Measurements from ENCODE around the gene CHN1.
A peak's percentile ranks its signal among the peaks of the same experiment; 100 is the strongest.

CHN1 gene

GRCh38 chr2:174963437-174964400 is 41.5 kb downstream of the CHN1 start:
- ChIA-PET CTCF (interaction anchor here (1.2 kb wide), 1 partner anchor 193 kb away, joined by 3 read pairs; no protein-coding TSS in a partner anchor), POLR2A (no interaction called here)
- no peak for DNase-seq (ENCODE audit: low read depth, low spot score)
- no peak for TF ChIP-seq CTCF (IDR thresholded peaks at IDR 0.05; ENCODE audit: insufficient read depth, low read length, missing control alignments)
- H3K4me3 ChIP-seq (ENCODE audit: low read depth, low read length), result no peak overlapping the region

GRCh38 chr2:174959787-174960186 is 45.4 kb downstream of the CHN1 start:
- POLR2A ChIA-PET, result no interaction called here
- CTCF ChIA-PET, result interaction anchor here (2.0 kb wide), 1 partner anchor 210 kb away, joined by 5 read pairs; no protein-coding TSS in a partner anchor
- no peak overlapping the region for H3K4me3 ChIP-seq (ENCODE audit: low read depth, low read length)
- TF ChIP-seq CTCF (IDR thresholded peaks at IDR 0.05; ENCODE audit: insufficient read depth, low read length, missing control alignments), result no peak
- DNase-seq (ENCODE audit: low read depth, low spot score), result no peak

- TF ChIP-seq CTCF (IDR thresholded peaks at IDR 0.05; ENCODE audit: insufficient read depth, low read length, missing control alignments), result no peak
- no peak overlapping the region for H3K4me3 ChIP-seq (ENCODE audit: low read depth, low read length)
- CTCF ChIA-PET, result no interaction called here
- POLR2A ChIA-PET, result no interaction called here
- no peak for DNase-seq (ENCODE audit: low read depth, low spot score)
Observed at GRCh38 chr2:174957050-174957449, 48.1 kb downstream of the CHN1 start.

GRCh38 chr2:174952607-174953006 is 52.6 kb downstream of the CHN1 start:
- no peak for TF ChIP-seq CTCF (IDR thresholded peaks at IDR 0.05; ENCODE audit: insufficient read depth, low read length, missing control alignments)
- DNase-seq (ENCODE audit: low read depth, low spot score), result no peak
- ChIA-PET CTCF (no interaction called here), POLR2A (no interaction called here)
- H3K4me3 ChIP-seq (ENCODE audit: low read depth, low read length), result no peak overlapping the region

GRCh38 chr2:174951745-174952144 is 53.4 kb downstream of the CHN1 start:
- POLR2A ChIA-PET, result interaction anchor here (0.8 to 1.0 kb wide), 2 partner anchors 21 to 144 kb away, joined by 4 to 6 read pairs; no protein-coding TSS in a partner anchor
- no peak for TF ChIP-seq CTCF (IDR thresholded peaks at IDR 0.05; ENCODE audit: insufficient read depth, low read length, missing control alignments)
- CTCF ChIA-PET, result interaction anchor here (0.6 kb wide), 1 partner anchor 155 kb away, joined by 3 read pairs; no protein-coding TSS in a partner anchor
- DNase-seq (ENCODE audit: low read depth, low spot score), result peak; percentile 71
- H3K4me3 ChIP-seq (ENCODE audit: low read depth, low read length), result no peak overlapping the region

GRCh38 chr2:174949988-174950687 is 55.0 kb downstream of the CHN1 start:
- no peak for DNase-seq (ENCODE audit: low read depth, low spot score)
- no peak for TF ChIP-seq CTCF (IDR thresholded peaks at IDR 0.05; ENCODE audit: insufficient read depth, low read length, missing control alignments)
- no peak overlapping the region for H3K4me3 ChIP-seq (ENCODE audit: low read depth, low read length)
- CTCF ChIA-PET, result interaction anchor here (0.6 to 1.6 kb wide), 4 partner anchors 19 to 179 kb away, joined by 3 to 5 read pairs (median 4); no protein-coding TSS in a partner anchor
- POLR2A ChIA-PET, result no interaction called here
